Stimulated activated naive B cell treated with anti-CD40 and anti-IgM and Interleukin-4, amounts not matched to agents 10 μg/mL and 1 μg/mL and 100 μg/mL, for 72 hours (primary cell): Measurements from ENCODE around the gene TOMM6.

ENCODE experiments used
- ATAC-seq, 2 donors: fragments of 150-1000 bp; cut with Tn5 transposase; replicated peaks; 2 replicates each; pipeline ENCODE4 v1.10.0; 2021; ENCODE audit warnings: moderate library complexity in 1 of 2
- DNase-seq: peaks from one replicate; pipeline ENCODE4 v3.0.0; 2021
- H3K27ac Mint-ChIP-seq: one replicate; pipeline ENCODE4 v1.8.0; 2022; ENCODE audit warnings: mild to moderate bottlenecking, mixed read lengths
- H3K27me3 Mint-ChIP-seq, 2 donors: one replicate each; pipeline ENCODE4 v1.8.0; 2022; ENCODE audit warnings: mixed read lengths in 2 of 2
- H3K36me3 Mint-ChIP-seq, 2 donors: one replicate each; pipeline ENCODE4 v1.8.0; 2022; ENCODE audit warnings: mixed read lengths in 2 of 2, mild to moderate bottlenecking in 1 of 2
- H3K4me1 Mint-ChIP-seq, 2 donors: one replicate each; pipeline ENCODE4 v1.8.0; 2022; ENCODE audit warnings: mixed read lengths in 2 of 2, mild to moderate bottlenecking in 1 of 2
- H3K4me3 Mint-ChIP-seq, 2 donors: one replicate each; pipeline ENCODE4 v1.8.0; 2022; ENCODE audit warnings: mild to moderate bottlenecking in 2 of 2, mixed read lengths in 2 of 2, moderate library complexity in 1 of 2
- H3K9me3 Mint-ChIP-seq, 2 donors: one replicate each; pipeline ENCODE4 v1.8.0; 2022; ENCODE audit warnings: mixed read lengths in 2 of 2, mild to moderate bottlenecking in 1 of 2

TOMM6 gene

GRCh38 chr6:41814629-41815028 is 27.1 kb downstream of the TOMM6 start:
- Mint-ChIP-seq H3K4me1 (peaks cover 0 to 3% of the 10 kb centered on the region in 2 donors), H3K36me3 (no peaks in the 10 kb centered on the region), H3K27me3 (no peaks in the 10 kb centered on the region), H3K9me3 (no peaks in the 10 kb centered on the region), H3K4me3 (no peak overlapping the region), H3K27ac (no peak overlapping the region)
- no peak for ATAC-seq
- no peak for DNase-seq

- DNase-seq: no peak
- no peak overlapping the region for H3K4me3 Mint-ChIP-seq
- no peaks in the 10 kb centered on the region for H3K36me3 Mint-ChIP-seq
- ATAC-seq: no peak
- H3K27me3 Mint-ChIP-seq: no peaks in the 10 kb centered on the region
- H3K27ac Mint-ChIP-seq: no peak overlapping the region
- peaks cover 0 to 3% of the 10 kb centered on the region in 2 donors for H3K4me1 Mint-ChIP-seq
- H3K9me3 Mint-ChIP-seq: no peaks in the 10 kb centered on the region
Measured at GRCh38 chr6:41815587-41815986, 28.1 kb downstream of the TOMM6 start.

GRCh38 chr6:41818271-41819054 is 31.0 kb downstream of the TOMM6 start:
- DNase-seq (no peak), ATAC-seq (no peak)
- Mint-ChIP-seq H3K9me3 (no peaks in the 10 kb centered on the region), H3K27me3 (no peaks in the 10 kb centered on the region), H3K4me1 (peaks cover 0 to 3% of the 10 kb centered on the region in 2 donors), H3K36me3 (no peaks in the 10 kb centered on the region), H3K4me3 (no peak overlapping the region), H3K27ac (no peak overlapping the region)

DNA sequence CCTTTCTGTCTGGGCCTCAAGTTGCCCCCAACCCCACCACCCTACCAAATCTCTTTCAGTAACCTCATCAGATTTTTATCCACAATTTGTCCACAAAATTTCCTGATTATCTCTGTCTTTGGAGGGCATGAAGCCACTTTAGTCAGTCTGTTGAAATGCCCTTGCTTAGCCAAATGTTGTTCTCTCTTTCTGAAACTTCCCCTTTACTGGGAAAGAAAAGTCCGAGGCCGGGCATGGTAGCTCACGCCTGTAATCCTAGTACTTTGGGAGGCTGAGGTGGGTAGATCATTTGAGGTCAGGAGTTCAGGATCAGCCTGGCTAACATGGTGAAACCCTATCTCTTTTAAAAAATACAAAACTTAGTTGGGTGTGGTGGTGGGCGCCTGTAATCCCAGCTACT is 33.8 kb downstream of the TOMM6 start:
- H3K27me3 Mint-ChIP-seq: no peaks in the 10 kb centered on the region
- H3K9me3 Mint-ChIP-seq: no peaks in the 10 kb centered on the region
- H3K36me3 Mint-ChIP-seq: no peaks in the 10 kb centered on the region
- no peak overlapping the region for H3K4me3 Mint-ChIP-seq
- no peak overlapping the region for H3K27ac Mint-ChIP-seq
- DNase-seq (no peak), ATAC-seq (no peak)
- H3K4me1 Mint-ChIP-seq: peaks cover 0 to under 1% of the 10 kb centered on the region in 2 donors

DNA sequence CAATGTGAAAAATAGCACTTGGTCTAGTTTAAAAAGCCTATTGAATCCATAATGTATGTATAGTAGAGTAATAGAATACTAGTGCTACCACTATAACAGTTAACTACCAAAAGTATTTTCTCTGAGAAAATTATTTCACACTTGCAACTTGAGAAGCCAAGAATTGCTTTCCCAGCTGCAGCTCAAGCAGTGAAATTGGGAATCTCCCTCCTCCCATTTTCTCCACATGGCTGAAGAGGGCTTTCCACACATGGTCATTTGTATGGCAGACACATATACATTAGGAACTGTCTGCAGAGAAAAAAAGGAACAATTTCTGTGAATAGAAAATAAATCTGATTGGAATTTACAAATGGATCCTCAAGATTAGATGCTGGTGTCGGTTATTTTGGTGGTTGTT is 34.5 kb downstream of the TOMM6 start:
- Mint-ChIP-seq H3K4me3 (no peak overlapping the region), H3K27me3 (no peaks in the 10 kb centered on the region), H3K27ac (no peak overlapping the region), H3K4me1 (no peaks in the 10 kb centered on the region), H3K9me3 (no peaks in the 10 kb centered on the region), H3K36me3 (no peaks in the 10 kb centered on the region)
- DNase-seq (no peak), ATAC-seq (no peak)

GRCh38 chr6:41823178-41823577 is 35.7 kb downstream of the TOMM6 start:
- H3K4me1 Mint-ChIP-seq: no peaks in the 10 kb centered on the region
- no peak overlapping the region for H3K4me3 Mint-ChIP-seq
- DNase-seq: no peak
- no peaks in the 10 kb centered on the region for H3K27me3 Mint-ChIP-seq
- H3K9me3 Mint-ChIP-seq: no peaks in the 10 kb centered on the region
- H3K27ac Mint-ChIP-seq: no peak overlapping the region
- no peak for ATAC-seq
- H3K36me3 Mint-ChIP-seq: no peaks in the 10 kb centered on the region

GRCh38 chr6:41824571-41825569 is 37.4 kb downstream of the TOMM6 start:
- DNase-seq (no peak), ATAC-seq (no peak)
- Mint-ChIP-seq H3K9me3 (no peaks in the 10 kb centered on the region), H3K36me3 (no peaks in the 10 kb centered on the region), H3K27ac (no peak overlapping the region), H3K4me1 (no peaks in the 10 kb centered on the region), H3K27me3 (no peaks in the 10 kb centered on the region), H3K4me3 (no peak overlapping the region)

DNA sequence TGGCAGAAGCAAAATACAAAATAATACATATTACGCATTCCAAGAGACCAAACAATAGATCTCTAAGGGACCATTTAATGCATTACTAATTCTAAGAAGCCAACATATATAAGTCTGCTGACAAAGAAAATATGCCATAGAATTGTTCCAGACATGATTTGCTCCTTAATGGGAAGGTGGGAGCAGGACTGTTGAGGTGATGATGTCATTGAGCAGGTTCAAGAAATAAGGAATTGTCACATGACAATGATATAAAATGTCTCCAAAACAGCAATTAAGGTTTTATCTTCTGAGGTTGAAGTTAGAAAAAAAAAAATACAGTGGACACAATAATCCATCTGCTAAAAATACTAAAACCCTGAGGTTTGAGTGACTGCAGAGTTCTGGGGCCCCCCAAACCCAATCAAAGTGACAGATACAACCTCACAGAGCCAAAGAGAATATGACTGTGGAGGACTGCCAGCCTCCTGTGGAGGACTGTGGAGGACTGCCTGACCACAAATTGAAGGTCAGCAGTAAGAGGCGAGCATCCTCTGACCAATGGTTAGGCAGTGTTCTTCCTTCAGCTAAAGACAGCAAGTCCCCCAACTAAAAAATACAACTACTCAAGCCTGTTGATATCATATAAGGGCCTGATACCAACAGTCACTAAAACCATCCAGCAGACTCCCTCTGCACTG is 39.0 kb downstream of the TOMM6 start:
- ATAC-seq (no peak), DNase-seq (no peak)
- Mint-ChIP-seq H3K4me1 (no peaks in the 10 kb centered on the region), H3K27me3 (no peaks in the 10 kb centered on the region), H3K36me3 (no peaks in the 10 kb centered on the region), H3K27ac (no peak overlapping the region), H3K9me3 (no peaks in the 10 kb centered on the region), H3K4me3 (no peak overlapping the region)

DNA sequence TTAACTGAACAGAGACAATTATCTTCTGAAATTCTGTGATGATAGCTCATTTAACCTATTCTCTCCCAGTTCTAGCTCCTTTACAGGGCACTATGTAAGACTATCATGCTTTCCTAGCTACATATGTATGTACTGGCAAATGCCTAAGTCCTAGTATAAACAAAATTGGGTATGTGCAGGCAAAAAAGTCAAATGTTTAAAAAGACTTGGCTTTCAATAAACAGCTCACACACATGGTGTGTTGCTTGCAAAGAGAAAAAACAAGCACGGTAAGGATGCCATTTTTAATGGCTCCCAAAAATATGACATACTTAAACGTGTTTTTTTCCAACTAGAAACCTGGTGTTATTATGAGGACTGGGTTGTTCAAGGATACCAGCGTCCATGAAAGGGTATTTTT is 44.8 kb downstream of the TOMM6 start:
- DNase-seq (no peak), ATAC-seq (no peak)
- H3K27ac Mint-ChIP-seq: no peak overlapping the region
- no peak overlapping the region for H3K4me3 Mint-ChIP-seq
- H3K9me3 Mint-ChIP-seq: no peaks in the 10 kb centered on the region
- H3K36me3 Mint-ChIP-seq: peaks cover 0 to 3% of the 10 kb centered on the region in 2 donors
- H3K4me1 Mint-ChIP-seq: no peaks in the 10 kb centered on the region
- no peaks in the 10 kb centered on the region for H3K27me3 Mint-ChIP-seq

DNA sequence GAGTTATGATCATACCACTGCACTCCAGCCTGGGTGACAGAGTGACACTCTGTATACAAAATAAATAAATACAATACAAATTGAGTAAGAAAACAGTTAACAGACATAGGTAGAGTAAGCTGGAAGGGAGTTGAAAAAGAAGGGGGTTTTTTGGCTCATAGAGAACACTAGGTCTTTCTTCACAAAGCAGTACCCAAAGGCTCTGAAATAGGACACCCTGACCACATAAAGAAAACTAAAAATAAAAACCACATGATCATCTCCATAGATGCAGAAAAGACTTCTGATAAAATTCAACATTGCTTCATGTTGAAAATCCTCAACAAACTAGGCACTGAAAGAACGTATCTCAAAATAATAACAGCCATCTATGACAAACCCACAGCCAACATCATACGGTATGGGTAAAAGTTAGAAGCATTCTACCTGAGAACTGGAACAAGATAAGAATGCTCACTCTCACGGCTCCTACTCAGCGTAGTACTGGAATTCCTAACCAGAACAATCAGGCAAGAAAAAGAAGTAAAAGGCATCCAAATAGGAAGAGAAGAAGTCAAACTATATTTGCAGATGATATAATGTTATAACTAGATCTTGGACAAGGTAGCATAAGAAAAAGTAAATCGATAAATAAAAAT is 48.6 kb downstream of the TOMM6 start:
- no peak for ATAC-seq
- DNase-seq: no peak
- Mint-ChIP-seq H3K4me3 (no peak overlapping the region), H3K27me3 (no peaks in the 10 kb centered on the region), H3K27ac (no peak overlapping the region), H3K36me3 (peaks cover 2 to 4% of the 10 kb centered on the region in 2 donors), H3K9me3 (no peaks in the 10 kb centered on the region), H3K4me1 (no peaks in the 10 kb centered on the region)

- Mint-ChIP-seq H3K36me3 (peaks cover 2 to 6% of the 10 kb centered on the region in 2 donors), H3K9me3 (no peaks in the 10 kb centered on the region), H3K4me1 (no peaks in the 10 kb centered on the region), H3K27me3 (no peaks in the 10 kb centered on the region), H3K4me3 (no peak overlapping the region), H3K27ac (no peak overlapping the region)
- DNase-seq: no peak
- ATAC-seq: no peak
Measured at GRCh38 chr6:41836660-41837052, 49.2 kb downstream of the TOMM6 start.
